Neural progenitor cell (in vitro differentiated cells): ENCODE results near the gene KCNK3. TPM values are rescaled to one million over a fixed set of nuclear protein-coding genes. Genes with fewer than 3 reads are reported as not detected.

Experiments used
- DNase-seq: peaks from one replicate; pipeline ENCODE4 v3.0.0-alpha.2; 2016; ENCODE audit warnings: low spot score
- H2AFZ ChIP-seq: fragments of 200-600 bp; sonication (generic); replicated peaks from 2 replicates; pipeline ENCODE4 v1.6.1; 2016; ENCODE audit warnings: antibody characterized with exemption
- H3F3A ChIP-seq: fragments of 200-600 bp; sonication (generic); 2 replicates; pipeline ENCODE4 v1.6.1; 2016; ENCODE audit warnings: antibody characterized with exemption, low read depth
- H3K27ac ChIP-seq: fragments of 200-600 bp; sonication (generic); 2 replicates; pipeline ENCODE4 v1.5.1; 2016; ENCODE audit warnings: mild to moderate bottlenecking
- H3K27me3 ChIP-seq: fragments of 200-600 bp; sonication (generic); 2 replicates; pipeline ENCODE4 v1.6.1; 2016; ENCODE audit warnings: mild to moderate bottlenecking, moderate library complexity
- H3K36me3 ChIP-seq: fragments of 200-600 bp; sonication (generic); 2 replicates; pipeline ENCODE4 v1.5.1; 2016
- H3K4me1 ChIP-seq: fragments of 200-600 bp; sonication (generic); 2 replicates; pipeline ENCODE4 v1.6.1; 2016; ENCODE audit warnings: mixed run types
- H3K4me2 ChIP-seq: fragments of 200-600 bp; sonication (generic); 2 replicates; pipeline ENCODE4 v1.6.1; 2016
- H3K4me3 ChIP-seq: fragments of 200-600 bp; sonication (generic); 2 replicates; pipeline ENCODE4 v1.5.1; 2016
- H3K79me2 ChIP-seq: fragments of 200-600 bp; sonication (generic); 2 replicates; pipeline ENCODE4 v1.6.1; 2016; ENCODE audit warnings: low read depth
- H3K9ac ChIP-seq: fragments of 200-600 bp; sonication (generic); 2 replicates; pipeline ENCODE4 v1.6.1; 2016
- H3K9me3 ChIP-seq: fragments of 200-600 bp; sonication (generic); 2 replicates; pipeline ENCODE4 v1.5.1; 2016; ENCODE audit warnings: low read depth
- H4K20me1 ChIP-seq: fragments of 200-600 bp; sonication (generic); 2 replicates; pipeline ENCODE4 v1.6.1; 2016; ENCODE audit warnings: low read depth
- H3K27ac Mint-ChIP-seq: 3 replicates; pipeline ENCODE4 v1.8.0; 2021; ENCODE audit warnings: mixed read lengths
- H3K27me3 Mint-ChIP-seq: 2 replicates; pipeline ENCODE4 v1.8.0; 2022; ENCODE audit warnings: low read depth, mild to moderate bottlenecking, inconsistent platforms, moderate library complexity, mixed read lengths; ENCODE audit not compliant: insufficient read depth
- H3K36me3 Mint-ChIP-seq: 3 replicates; pipeline ENCODE4 v1.8.0; 2021; ENCODE audit warnings: mixed read lengths
- H3K4me1 Mint-ChIP-seq: 3 replicates; pipeline ENCODE4 v1.8.0; 2021; ENCODE audit warnings: mixed read lengths
- H3K4me3 Mint-ChIP-seq: 3 replicates; pipeline ENCODE4 v1.8.0; 2021; ENCODE audit warnings: mild to moderate bottlenecking, moderate library complexity, mixed read lengths
- H3K9me3 Mint-ChIP-seq: 3 replicates; pipeline ENCODE4 v1.8.0; 2020; ENCODE audit warnings: mixed read lengths
- CTCF ChIP-seq: fragments of 200-600 bp; sonication (generic); IDR thresholded peaks from 2 replicates; pipeline ENCODE4 v1.5.1; 2017; ENCODE audit warnings: antibody characterized with exemption, mild to moderate bottlenecking
- EZH2 ChIP-seq: fragments of 200-600 bp; sonication (generic); IDR thresholded peaks from 2 replicates; pipeline ENCODE4 v1.6.1; 2017; ENCODE audit warnings: antibody characterized with exemption, mild to moderate bottlenecking, moderate library complexity
- EZH2phosphoT487 ChIP-seq: fragments of 200-600 bp; sonication (generic); IDR thresholded peaks from 2 replicates; pipeline ENCODE4 v1.6.1; 2017; ENCODE audit warnings: antibody characterized with exemption
- total RNA-seq: library from RNA; depleted of rRNA; stranded (reverse); fragments of >200 nt; gene quantifications from 2 replicates; pipeline ENCODE4 v1.2.3, GENCODE V29; 2015; ENCODE audit warnings: low replicate concordance

The KCNK3 gene
- total RNA-seq, 1 donor from 2014 or later = not detected

- no peaks in the 10 kb centered on the region for H3K36me3 ChIP-seq
- no peaks in the 10 kb centered on the region for H4K20me1 ChIP-seq
- Mint-ChIP-seq H3K27ac (peak overlapping the region; percentile 61), H3K9me3 (no peaks in the 10 kb centered on the region), H3K4me3 (peak overlapping the region; percentile 18), H3K4me1 (peaks cover 47% of the 10 kb centered on the region), H3K27me3 (peaks cover 4% of the 10 kb centered on the region), H3K36me3 (no peaks in the 10 kb centered on the region)
- peaks cover 10% of the 10 kb centered on the region for H3K4me1 ChIP-seq
- H2AFZ ChIP-seq = no peak overlapping the region
- H3K27me3 ChIP-seq = no peaks in the 10 kb centered on the region
- no peak overlapping the region for H3K4me3 ChIP-seq
- DNase-seq = no peak
- H3K9me3 ChIP-seq = no peaks in the 10 kb centered on the region
- H3K9ac ChIP-seq = no peak overlapping the region
- no peak overlapping the region for H3K4me2 ChIP-seq
- no peak overlapping the region for H3K27ac ChIP-seq
- H3K79me2 ChIP-seq = no peaks in the 10 kb centered on the region
- TF ChIP-seq EZH2phosphoT487 = no peak
- TF ChIP-seq EZH2 = no peak
- no peak for TF ChIP-seq CTCF
- no peaks in the 10 kb centered on the region for H3F3A ChIP-seq
These were observed 17.0 kb downstream of the KCNK3 start for GRCh38 chr2:26709323-26710110.

GRCh38 chr2:26710145-26710544 lies 17.6 kb downstream of the KCNK3 start:
- Histone ChIP-seq H3F3A (no peaks in the 10 kb centered on the region), H3K79me2 (no peaks in the 10 kb centered on the region), H3K27ac (no peak overlapping the region), H3K27me3 (no peaks in the 10 kb centered on the region), H4K20me1 (no peaks in the 10 kb centered on the region), H2AFZ (no peak overlapping the region), H3K36me3 (no peaks in the 10 kb centered on the region), H3K9me3 (no peaks in the 10 kb centered on the region), H3K4me1 (peaks cover 10% of the 10 kb centered on the region), H3K9ac (no peak overlapping the region), H3K4me3 (no peak overlapping the region), H3K4me2 (no peak overlapping the region)
- peak overlapping the region; percentile 61 for H3K27ac Mint-ChIP-seq
- H3K4me1 Mint-ChIP-seq = peaks cover 47% of the 10 kb centered on the region
- H3K9me3 Mint-ChIP-seq = no peaks in the 10 kb centered on the region
- no peak for DNase-seq
- peaks cover 4% of the 10 kb centered on the region for H3K27me3 Mint-ChIP-seq
- no peak overlapping the region for H3K4me3 Mint-ChIP-seq
- no peaks in the 10 kb centered on the region for H3K36me3 Mint-ChIP-seq
- no peak for TF ChIP-seq EZH2
- TF ChIP-seq CTCF = no peak
- TF ChIP-seq EZH2phosphoT487 = no peak

DNA sequence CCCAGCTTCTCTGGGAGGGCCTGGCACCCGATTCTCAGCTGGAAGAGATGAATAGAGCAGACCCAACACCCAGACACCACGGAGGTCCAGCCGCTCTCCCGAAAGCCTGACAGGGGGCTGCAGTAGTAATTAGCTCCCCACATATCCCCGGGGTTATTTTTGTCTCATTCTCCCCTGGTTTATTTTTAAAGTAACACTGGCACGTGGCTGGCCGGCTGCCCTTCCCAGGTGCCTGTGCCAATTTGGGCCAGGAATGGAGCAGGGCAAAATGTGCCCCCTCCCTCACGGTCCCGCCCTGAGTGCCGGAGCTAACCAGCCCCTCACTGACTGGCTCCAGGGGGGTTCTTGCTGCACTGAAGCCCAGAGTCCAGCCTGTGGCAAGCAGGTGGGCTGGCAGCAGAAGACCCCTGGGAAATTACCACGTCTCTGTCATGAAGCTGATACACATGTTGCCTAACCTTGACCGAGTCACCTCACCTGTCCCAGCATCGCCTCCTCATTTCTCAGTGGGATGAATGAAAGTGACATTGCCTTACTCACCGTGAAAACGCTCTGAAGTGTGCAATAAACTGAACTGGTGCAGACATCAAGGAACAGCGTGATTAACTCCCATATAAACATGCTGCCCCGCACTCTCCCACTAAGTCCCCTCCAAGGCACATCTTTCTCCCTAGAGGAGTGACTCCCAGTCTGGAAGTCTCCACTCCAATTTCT lies 18.4 kb downstream of the KCNK3 start:
- no peak overlapping the region for H2AFZ ChIP-seq
- H3K27me3 ChIP-seq = no peaks in the 10 kb centered on the region
- no peaks in the 10 kb centered on the region for H3K9me3 ChIP-seq
- TF ChIP-seq EZH2phosphoT487 (no peak), EZH2 (no peak), CTCF (no peak)
- H3K4me1 Mint-ChIP-seq = peaks cover 47% of the 10 kb centered on the region
- H3K36me3 ChIP-seq = no peaks in the 10 kb centered on the region
- peak overlapping the region; percentile 72 for H3K27ac Mint-ChIP-seq
- no peaks in the 10 kb centered on the region for H3K79me2 ChIP-seq
- no peak overlapping the region for H3K4me2 ChIP-seq
- no peaks in the 10 kb centered on the region for H4K20me1 ChIP-seq
- no peaks in the 10 kb centered on the region for H3K36me3 Mint-ChIP-seq
- no peak for DNase-seq
- H3K27ac ChIP-seq = no peak overlapping the region
- H3K27me3 Mint-ChIP-seq = peaks cover 4% of the 10 kb centered on the region
- H3K9ac ChIP-seq = no peak overlapping the region
- H3F3A ChIP-seq = no peaks in the 10 kb centered on the region
- peaks cover 10% of the 10 kb centered on the region for H3K4me1 ChIP-seq
- peak overlapping the region; percentile 44 for H3K4me3 Mint-ChIP-seq
- H3K9me3 Mint-ChIP-seq = no peaks in the 10 kb centered on the region
- no peak overlapping the region for H3K4me3 ChIP-seq
